T-cell (primary cell): ENCODE data around the gene ACOX3. TPM values are rescaled to one million over a fixed set of nuclear protein-coding genes. Genes with fewer than 3 reads are reported as not detected.

ENCODE experiments used
- ATAC-seq, 4 experiments: fragments of 200-7000 bp in 3 of 4; fragments of 150-1000 bp in 1 of 4; cut with Tn5 transposase; replicated peaks in 1 of 4; 1 replicate in 3 of 4; 2 replicates in 1 of 4; pipeline ENCODE4 v1.10.0; 2021; ENCODE audit warnings: moderate library complexity in 3 of 4, mild to moderate bottlenecking in 2 of 4, moderate number of reproducible peaks in 1 of 4
- CTCF ChIA-PET, 2 donors: fragments of 300-600 bp; sonication (Branson Sonifier 250); formaldehyde crosslinking; loops; one replicate each; lab custom pipeline; 2022; ENCODE audit warnings: antibody characterized with exemption in 2 of 2; lab: Charles Lee
- POLR2A ChIA-PET, 2 donors: fragments of 300-600 bp; sonication (Branson Sonifier 250); formaldehyde crosslinking; loops; one replicate each; lab custom pipeline; 2022; ENCODE audit warnings: antibody characterized with exemption in 2 of 2; lab: Charles Lee
- DNase-seq, 35 experiments: peaks; one replicate each; pipeline versions ENCODE4 v3.0.0 to v3.0.0-alpha.2; 2013 to 2023
- H3K27ac ChIP-seq: one replicate; pipeline ENCODE4 v1.5.1; 2013; ENCODE audit warnings: low read length
- H3K27me3 ChIP-seq, 2 experiments: replicated peaks in 1 of 2; 1 replicate in 1 of 2; 2 replicates in 1 of 2; pipeline versions ENCODE4 v1.6.1 to v1.7.0; 2013; ENCODE audit warnings: low read length in 1 of 2, mixed read lengths in 1 of 2; ENCODE audit not compliant: control insufficient read depth in 2 of 2, insufficient read depth in 2 of 2; ENCODE audit errors: extremely low read depth in 1 of 2
- H3K36me3 ChIP-seq, 2 donors: 1 replicate in 1 of 2; 2 replicates in 1 of 2; pipeline versions ENCODE4 v1.6.1 to v1.7.0; 2013; ENCODE audit warnings: low read length in 1 of 2; ENCODE audit not compliant: control insufficient read depth in 2 of 2, insufficient read depth in 1 of 2; ENCODE audit errors: extremely low read depth in 1 of 2
- H3K4me1 ChIP-seq, 2 experiments: 1 replicate in 1 of 2; 2 replicates in 1 of 2; pipeline versions ENCODE4 v1.6.1 to v1.7.0; 2013; ENCODE audit warnings: low read length in 2 of 2, mixed read lengths in 1 of 2; ENCODE audit not compliant: insufficient read depth in 2 of 2, control insufficient read depth in 1 of 2; ENCODE audit errors: extremely low read depth in 1 of 2
- H3K4me3 ChIP-seq, 2 donors: 1 replicate in 1 of 2; 2 replicates in 1 of 2; pipeline versions ENCODE4 v1.5.1 to v1.7.0; 2013; ENCODE audit warnings: mild to moderate bottlenecking in 2 of 2, low read length in 1 of 2, moderate library complexity in 1 of 2; ENCODE audit not compliant: control insufficient read depth in 1 of 2; ENCODE audit errors: extremely low read depth in 1 of 2
- H3K9me3 ChIP-seq: 2 replicates; pipeline ENCODE4 v1.7.0; 2013
- H3K27ac Mint-ChIP-seq, 2 donors: one replicate each; pipeline ENCODE4 v1.8.0; 2020 to 2021; ENCODE audit warnings: mild to moderate bottlenecking in 2 of 2, mixed read lengths in 2 of 2
- H3K27me3 Mint-ChIP-seq, 2 donors: one replicate each; pipeline ENCODE4 v1.8.0; 2021 to 2022; ENCODE audit warnings: mixed read lengths in 2 of 2
- H3K36me3 Mint-ChIP-seq: one replicate; pipeline ENCODE4 v1.8.0; 2021; ENCODE audit warnings: mixed read lengths
- H3K4me1 Mint-ChIP-seq, 3 donors: one replicate each; pipeline ENCODE4 v1.8.0; 2020 to 2022; ENCODE audit warnings: mixed read lengths in 3 of 3, mild to moderate bottlenecking in 1 of 3
- H3K4me3 Mint-ChIP-seq, 3 donors: one replicate each; pipeline ENCODE4 v1.8.0; 2020 to 2022; ENCODE audit warnings: mild to moderate bottlenecking in 3 of 3, mixed read lengths in 3 of 3, moderate library complexity in 3 of 3
- H3K9me3 Mint-ChIP-seq, 3 donors: one replicate each; pipeline ENCODE4 v1.8.0; 2020 to 2022; ENCODE audit warnings: mixed read lengths in 3 of 3
- WGBS: methylation state at CpG from one replicate; pipeline ENCODE4 v1.1.5; 2013; ENCODE audit warnings: missing lambda C conversion rate; ENCODE audit not compliant: insufficient coverage; 5-methylcytosine and 5-hydroxymethylcytosine counted together
- total RNA-seq, 35 experiments: library from RNA in 6 of 35; stranded (reverse) in 6 of 35; fragments of 120-200 nt in 1 of 35; gene quantifications; one replicate each; pipeline versions ENCODE4 v1.2.1 to v1.2.4 and lab custom pipeline; 2013 to 2026

ACOX3 gene
- total RNA-seq, 5 donors from 2014 or later (not counting 1 experiment from before 2014, with no cell fraction given), result 9.4 to 20.7 (median 15.8) TPM

GRCh38 chr4:8355306-8355705, 85.2 kb downstream of the ACOX3 start:
- H3K27me3 ChIP-seq, result peaks cover 0 to 36% of the 10 kb centered on the region in 2 experiments
- H3K9me3 ChIP-seq, result no peaks in the 10 kb centered on the region
- ATAC-seq (no peak), DNase-seq (no peak)
- H3K4me1 ChIP-seq, result no peaks in the 10 kb centered on the region
- ChIA-PET POLR2A (no interaction called here), CTCF (no interaction called here)
- Mint-ChIP-seq H3K9me3 (no peaks in the 10 kb centered on the region), H3K4me1 (no peaks in the 10 kb centered on the region), H3K4me3 (no peak overlapping the region), H3K27ac (no peak overlapping the region), H3K27me3 (peaks cover 6 to 10% of the 10 kb centered on the region in 2 donors), H3K36me3 (no peaks in the 10 kb centered on the region)
- no peak overlapping the region for H3K27ac ChIP-seq
- no peak overlapping the region for H3K4me3 ChIP-seq
- no peaks in the 10 kb centered on the region for H3K36me3 ChIP-seq
- 93% methylated on average over 2 of the region's 6 CpGs for WGBS

DNA sequence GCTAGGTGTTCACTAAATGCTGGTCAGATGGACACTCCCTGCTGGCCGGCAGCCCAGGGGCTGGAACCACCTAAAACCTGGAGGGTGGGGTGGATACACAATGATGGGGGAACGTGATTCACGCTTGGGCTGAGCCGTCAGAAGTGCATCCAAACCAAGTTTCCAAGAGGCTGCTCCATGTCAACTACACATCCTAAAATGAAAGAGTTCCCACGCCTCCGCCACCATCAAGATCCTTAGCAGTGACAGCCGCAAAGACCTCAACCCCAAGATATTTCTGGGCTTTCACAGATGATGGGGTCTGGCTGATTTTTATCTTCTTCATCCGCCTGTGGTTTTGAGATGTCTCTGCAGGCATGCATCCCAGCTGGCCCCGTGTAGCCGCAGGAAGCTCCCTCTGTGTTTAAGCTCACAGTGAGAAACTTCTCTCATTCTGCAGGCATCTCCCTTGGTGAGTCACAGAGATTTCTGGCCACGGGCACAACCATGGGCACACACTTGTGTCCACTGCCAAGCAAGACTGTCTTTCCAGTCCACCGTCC, 86.5 kb downstream of the ACOX3 start:
- H3K27me3 Mint-ChIP-seq, result peaks cover 10 to 12% of the 10 kb centered on the region in 2 donors
- ChIA-PET CTCF (no interaction called here), POLR2A (no interaction called here)
- H3K4me1 Mint-ChIP-seq, result no peaks in the 10 kb centered on the region
- H3K27me3 ChIP-seq, result peaks cover 0 to 41% of the 10 kb centered on the region in 2 experiments
- H3K9me3 ChIP-seq, result no peaks in the 10 kb centered on the region
- ATAC-seq, result no peak
- H3K4me1 ChIP-seq, result no peaks in the 10 kb centered on the region
- no peaks in the 10 kb centered on the region for H3K36me3 Mint-ChIP-seq
- no peak overlapping the region for H3K27ac Mint-ChIP-seq
- H3K9me3 Mint-ChIP-seq, result no peaks in the 10 kb centered on the region
- H3K36me3 ChIP-seq, result no peaks in the 10 kb centered on the region
- no peak for DNase-seq
- H3K4me3 Mint-ChIP-seq, result no peak overlapping the region
- WGBS, result 53% methylated on average over 9 of the region's 12 CpGs
- no peak overlapping the region for H3K27ac ChIP-seq
- no peak overlapping the region for H3K4me3 ChIP-seq

DNA sequence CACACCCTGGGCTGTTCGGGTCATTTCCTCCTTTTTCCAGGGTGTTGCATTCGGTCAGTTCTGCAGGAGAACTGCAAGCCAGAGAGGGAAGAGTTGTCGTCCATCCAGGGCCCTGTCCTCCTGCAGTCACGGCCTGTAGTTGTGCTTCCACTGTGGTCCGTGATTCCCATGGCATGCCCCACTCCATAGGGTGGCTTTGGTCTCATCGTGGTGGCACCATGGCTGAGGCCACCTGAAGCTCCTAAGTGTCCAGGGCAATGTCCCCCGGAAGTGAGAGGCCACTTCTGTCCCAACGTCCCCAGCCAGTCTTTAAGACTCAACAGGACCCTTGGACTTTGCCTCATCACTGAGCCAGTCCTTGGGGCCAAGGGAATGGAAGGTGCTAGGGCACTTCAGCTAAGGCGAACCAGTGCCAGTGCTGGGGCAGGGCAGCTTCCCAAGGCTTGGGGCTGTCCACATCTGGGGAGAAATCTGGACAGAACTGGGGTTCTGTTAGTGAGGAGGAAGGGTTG, 87.3 kb downstream of the ACOX3 start:
- CTCF ChIA-PET, result no interaction called here
- 84% methylated on average over 9 of the region's 9 CpGs for WGBS
- no peaks in the 10 kb centered on the region for H3K36me3 Mint-ChIP-seq

GRCh38 chr4:8352368-8353157, 88.0 kb downstream of the ACOX3 start:
- no peaks in the 10 kb centered on the region for H3K9me3 ChIP-seq
- H3K4me3 ChIP-seq, result no peak overlapping the region
- Mint-ChIP-seq H3K27ac (no peak overlapping the region), H3K36me3 (no peaks in the 10 kb centered on the region), H3K27me3 (peaks cover 5 to 10% of the 10 kb centered on the region in 2 donors), H3K4me3 (no peak overlapping the region), H3K9me3 (no peaks in the 10 kb centered on the region), H3K4me1 (no peaks in the 10 kb centered on the region)
- no peaks in the 10 kb centered on the region for H3K4me1 ChIP-seq
- ATAC-seq (no peak), DNase-seq (peak in 1 of 35 experiments; percentile 17)
- no peaks in the 10 kb centered on the region for H3K36me3 ChIP-seq
- 79% methylated on average over 18 of the region's 20 CpGs for WGBS
- ChIA-PET CTCF (no interaction called here), POLR2A (no interaction called here)
- peaks cover 0 to 41% of the 10 kb centered on the region in 2 experiments for H3K27me3 ChIP-seq
- H3K27ac ChIP-seq, result no peak overlapping the region

More for the DNA sequence above, 87.3 kb downstream of the ACOX3 start:
- Histone ChIP-seq H3K36me3 (no peaks in the 10 kb centered on the region), H3K27ac (no peak overlapping the region), H3K27me3 (peaks cover 0 to 42% of the 10 kb centered on the region in 2 experiments), H3K4me3 (no peak overlapping the region), H3K4me1 (no peaks in the 10 kb centered on the region), H3K9me3 (no peaks in the 10 kb centered on the region)
- no peaks in the 10 kb centered on the region for H3K4me1 Mint-ChIP-seq
- DNase-seq, result no peak
- H3K27ac Mint-ChIP-seq, result no peak overlapping the region
- H3K4me3 Mint-ChIP-seq, result no peak overlapping the region
- POLR2A ChIA-PET, result no interaction called here
- peaks cover 10 to 12% of the 10 kb centered on the region in 2 donors for H3K27me3 Mint-ChIP-seq
- H3K9me3 Mint-ChIP-seq, result no peaks in the 10 kb centered on the region
- no peak for ATAC-seq

DNA sequence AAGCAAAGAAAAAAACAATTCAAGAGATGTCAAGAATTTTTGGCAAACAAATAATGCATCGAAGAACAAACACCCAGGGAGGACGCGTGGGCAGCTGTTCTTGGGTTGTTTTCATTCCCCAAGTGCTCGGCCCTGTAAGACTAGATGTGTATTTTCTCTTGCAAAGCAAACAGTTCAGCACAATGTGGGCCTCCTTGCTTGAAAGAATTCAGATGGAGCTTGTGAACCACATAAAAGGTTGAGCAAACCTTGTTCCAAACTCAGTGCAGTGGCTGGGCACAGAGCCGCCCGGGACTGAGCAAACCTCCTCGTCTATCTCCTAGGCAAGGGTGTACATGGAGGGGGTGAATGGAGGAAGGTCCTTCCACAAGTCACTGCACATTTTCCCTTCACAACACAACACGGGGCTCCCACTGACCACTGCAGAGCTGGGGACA, 88.6 kb downstream of the ACOX3 start:
- H3K36me3 Mint-ChIP-seq, result no peaks in the 10 kb centered on the region
- no peaks in the 10 kb centered on the region for H3K4me1 Mint-ChIP-seq
- Histone ChIP-seq H3K4me1 (no peaks in the 10 kb centered on the region), H3K9me3 (no peaks in the 10 kb centered on the region), H3K4me3 (no peak overlapping the region), H3K36me3 (no peaks in the 10 kb centered on the region), H3K27me3 (peaks cover 0 to 41% of the 10 kb centered on the region in 2 experiments), H3K27ac (no peak overlapping the region)
- ChIA-PET POLR2A (no interaction called here), CTCF (no interaction called here)
- DNase-seq, result peak in 1 of 35 experiments; percentile 12
- peaks cover 5 to 10% of the 10 kb centered on the region in 2 donors for H3K27me3 Mint-ChIP-seq
- H3K4me3 Mint-ChIP-seq, result no peak overlapping the region
- no peaks in the 10 kb centered on the region for H3K9me3 Mint-ChIP-seq
- ATAC-seq, result no peak
- H3K27ac Mint-ChIP-seq, result no peak overlapping the region
- WGBS, result 14% methylated on average over 4 of the region's 8 CpGs

DNA sequence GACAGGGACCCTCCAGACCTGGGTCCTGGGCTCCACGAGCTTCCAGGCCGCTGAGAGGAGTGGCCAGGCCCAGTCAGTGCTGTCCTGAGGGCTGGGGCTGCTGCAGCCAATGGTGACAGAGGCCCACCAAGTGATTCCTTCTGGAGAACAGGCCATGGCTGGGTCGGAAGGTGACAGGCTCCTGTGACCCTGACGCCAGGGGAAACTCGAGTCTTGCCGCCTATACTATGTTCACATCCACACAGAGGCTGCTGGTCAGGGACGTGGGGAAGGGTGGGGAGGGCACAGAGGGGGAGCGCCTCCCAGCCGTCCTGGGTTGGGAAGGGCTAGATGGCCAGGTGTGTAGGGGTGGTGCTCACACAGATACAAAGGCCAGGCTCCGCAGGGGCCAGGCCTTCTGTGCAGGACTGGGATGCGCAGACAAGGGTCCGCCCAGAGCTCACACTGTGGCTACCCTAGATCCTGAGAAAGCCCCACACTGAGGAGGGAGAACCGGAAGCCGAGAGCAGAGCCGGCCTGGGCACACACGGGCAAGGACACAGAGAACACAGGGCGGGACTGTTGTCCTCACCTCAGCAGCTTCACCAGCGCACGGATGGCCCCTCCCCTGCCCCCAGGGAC, 89.6 kb downstream of the ACOX3 start:
- peaks cover 5 to 10% of the 10 kb centered on the region in 2 donors for H3K27me3 Mint-ChIP-seq
- peaks cover 0 to 43% of the 10 kb centered on the region in 2 experiments for H3K27me3 ChIP-seq
- no peaks in the 10 kb centered on the region for H3K36me3 Mint-ChIP-seq
- H3K36me3 ChIP-seq, result no peaks in the 10 kb centered on the region
- H3K4me3 Mint-ChIP-seq, result no peak overlapping the region
- no peaks in the 10 kb centered on the region for H3K9me3 Mint-ChIP-seq
- WGBS, result 81% methylated on average over 9 of the region's 19 CpGs
- H3K9me3 ChIP-seq, result no peaks in the 10 kb centered on the region
- POLR2A ChIA-PET, result no interaction called here
- peak in 1 of 35 experiments; percentile 14 for DNase-seq
- H3K4me3 ChIP-seq, result no peak overlapping the region
- no peak for ATAC-seq
- no peak overlapping the region for H3K27ac ChIP-seq
- CTCF ChIA-PET, result interaction anchor here in 1 of 2 donors (0.6 kb wide), 1 partner anchor 415 kb away, joined by 3 read pairs; no protein-coding TSS in a partner anchor
- H3K27ac Mint-ChIP-seq, result no peak overlapping the region
- H3K4me1 Mint-ChIP-seq, result no peaks in the 10 kb centered on the region
- H3K4me1 ChIP-seq, result no peaks in the 10 kb centered on the region
